Epithelial cell of proximal tubule (primary cell): ENCODE results near the gene PLD4. TPM values are rescaled to one million over a fixed set of nuclear protein-coding genes. Genes with fewer than 3 reads are reported as not detected.
"Not testable (repeated sequence)": the region's sequence is repeated elsewhere in the genome, so short reads cannot be mapped to it uniquely, and the experiment has no call there.

ENCODE experiments used
- DNase-seq: peaks from one replicate; pipeline ENCODE4 v3.0.0-alpha.2; 2011; ENCODE audit warnings: low read depth
- H3K4me3 ChIP-seq: 2 replicates; pipeline ENCODE4 v1.5.1; 2011; ENCODE audit warnings: low read depth, mild to moderate bottlenecking, low read length
- total RNA-seq: library from RNA; depleted of rRNA; stranded (reverse); fragments of >200 nt; gene quantifications from 2 replicates; pipeline ENCODE4 v1.2.3, GENCODE V29; 2015
- TF ChIP-seq, protein P1 (sequence below): conservative IDR thresholded peaks from 2 replicates; pipeline ENCODE4 v1.5.1; 2012; ENCODE audit warnings: low read depth, mild to moderate bottlenecking, low read length

The PLD4 gene
- total RNA-seq, 1 donor from 2014 or later, result not detected

DNA sequence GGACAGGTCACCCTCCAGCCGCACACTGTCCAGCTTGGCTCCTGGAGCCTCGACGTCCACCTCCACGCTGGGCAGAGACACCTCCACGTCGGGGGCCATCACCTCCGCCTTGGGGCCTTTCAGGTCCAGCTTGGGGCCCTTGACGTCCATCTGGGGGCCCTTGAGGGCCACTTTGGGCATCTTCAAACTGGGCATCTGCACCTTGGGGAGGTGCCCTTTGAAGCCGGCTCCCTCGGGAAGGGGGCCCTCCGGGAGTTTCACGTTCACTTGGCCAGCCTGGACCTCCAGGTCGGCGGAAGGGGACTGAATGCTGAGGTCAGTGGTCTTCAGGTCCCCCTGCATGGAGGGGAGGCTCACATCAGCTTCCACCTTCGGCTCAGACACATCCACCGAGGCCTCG is 25.3 kb downstream of the PLD4 start:
- no peak for DNase-seq
- TF ChIP-seq, protein P1, sequence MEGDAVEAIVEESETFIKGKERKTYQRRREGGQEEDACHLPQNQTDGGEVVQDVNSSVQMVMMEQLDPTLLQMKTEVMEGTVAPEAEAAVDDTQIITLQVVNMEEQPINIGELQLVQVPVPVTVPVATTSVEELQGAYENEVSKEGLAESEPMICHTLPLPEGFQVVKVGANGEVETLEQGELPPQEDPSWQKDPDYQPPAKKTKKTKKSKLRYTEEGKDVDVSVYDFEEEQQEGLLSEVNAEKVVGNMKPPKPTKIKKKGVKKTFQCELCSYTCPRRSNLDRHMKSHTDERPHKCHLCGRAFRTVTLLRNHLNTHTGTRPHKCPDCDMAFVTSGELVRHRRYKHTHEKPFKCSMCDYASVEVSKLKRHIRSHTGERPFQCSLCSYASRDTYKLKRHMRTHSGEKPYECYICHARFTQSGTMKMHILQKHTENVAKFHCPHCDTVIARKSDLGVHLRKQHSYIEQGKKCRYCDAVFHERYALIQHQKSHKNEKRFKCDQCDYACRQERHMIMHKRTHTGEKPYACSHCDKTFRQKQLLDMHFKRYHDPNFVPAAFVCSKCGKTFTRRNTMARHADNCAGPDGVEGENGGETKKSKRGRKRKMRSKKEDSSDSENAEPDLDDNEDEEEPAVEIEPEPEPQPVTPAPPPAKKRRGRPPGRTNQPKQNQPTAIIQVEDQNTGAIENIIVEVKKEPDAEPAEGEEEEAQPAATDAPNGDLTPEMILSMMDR, result no peak
- no peak overlapping the region for H3K4me3 ChIP-seq

- H3K4me3 ChIP-seq, DNase-seq: not testable (repeated sequence)
Measured at GRCh38 chr14:104950701-104951100, 26.0 kb downstream of the PLD4 start.

DNA sequence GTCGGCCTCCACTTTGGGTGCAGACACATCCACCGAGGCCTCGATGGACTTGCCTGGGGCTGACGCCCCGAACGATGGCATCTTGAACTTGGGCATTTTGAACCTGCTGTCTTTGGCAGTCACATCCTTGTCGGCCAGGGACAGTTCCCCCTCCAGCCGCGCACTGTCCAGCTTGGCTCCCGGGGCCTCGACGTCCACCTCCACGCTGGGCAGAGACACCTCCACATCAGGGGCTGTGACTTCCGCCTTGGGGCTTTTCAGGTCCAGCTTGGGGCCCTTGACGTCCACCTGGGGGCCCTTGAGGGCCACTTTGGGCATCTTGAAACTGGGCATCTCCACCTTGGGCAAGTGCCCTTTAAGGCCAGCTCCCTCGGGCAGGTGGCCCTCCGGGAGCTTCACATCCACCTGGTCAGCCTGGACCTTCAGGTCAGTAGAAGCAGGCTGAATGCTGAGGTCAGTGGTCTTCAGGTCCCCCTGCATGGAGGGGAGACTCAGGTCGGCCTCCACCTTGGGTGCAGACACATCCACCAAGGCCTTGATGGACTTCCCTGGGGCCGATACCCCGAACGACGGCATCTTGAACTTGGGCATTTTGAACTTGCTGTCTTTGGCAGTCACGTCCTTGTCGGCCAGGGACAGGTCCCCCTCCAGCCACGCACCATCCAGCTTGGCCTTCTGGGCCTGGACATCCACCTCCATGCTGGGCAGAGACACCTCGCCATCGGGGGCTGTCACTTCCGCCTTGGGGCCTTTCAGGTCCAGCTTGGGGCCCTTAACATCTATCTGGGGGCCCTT is 27.4 kb downstream of the PLD4 start:
- H3K4me3 ChIP-seq, DNase-seq: not testable (repeated sequence)

DNA sequence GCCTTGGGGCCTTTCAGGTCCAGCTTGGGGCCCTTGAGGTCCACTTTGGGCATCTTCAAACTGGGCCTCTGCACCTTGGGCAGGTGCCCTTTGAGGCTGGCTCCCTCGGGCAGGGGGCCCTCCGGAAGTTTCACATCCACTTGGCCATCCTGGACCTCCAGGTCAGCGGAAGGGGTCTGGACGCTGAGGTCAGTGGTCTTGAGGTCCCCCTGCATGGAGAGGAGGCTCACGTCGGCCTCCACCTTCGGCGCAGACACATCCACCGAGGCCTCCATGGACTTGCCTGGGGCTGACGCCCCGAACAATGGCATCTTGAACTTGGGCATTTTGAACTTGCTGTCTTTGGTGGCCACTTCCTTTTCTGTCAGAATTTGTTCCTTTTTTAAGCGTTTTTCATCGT is 28.4 kb downstream of the PLD4 start:
- TF ChIP-seq, protein P1, result no peak
- H3K4me3 ChIP-seq, result no peak overlapping the region
- DNase-seq, result no peak

- DNase-seq, result no peak
- TF ChIP-seq, protein P1, result no peak
- H3K4me3 ChIP-seq, result no peak overlapping the region
Measured at GRCh38 chr14:104953896-104954656, 29.4 kb downstream of the PLD4 start.

DNA sequence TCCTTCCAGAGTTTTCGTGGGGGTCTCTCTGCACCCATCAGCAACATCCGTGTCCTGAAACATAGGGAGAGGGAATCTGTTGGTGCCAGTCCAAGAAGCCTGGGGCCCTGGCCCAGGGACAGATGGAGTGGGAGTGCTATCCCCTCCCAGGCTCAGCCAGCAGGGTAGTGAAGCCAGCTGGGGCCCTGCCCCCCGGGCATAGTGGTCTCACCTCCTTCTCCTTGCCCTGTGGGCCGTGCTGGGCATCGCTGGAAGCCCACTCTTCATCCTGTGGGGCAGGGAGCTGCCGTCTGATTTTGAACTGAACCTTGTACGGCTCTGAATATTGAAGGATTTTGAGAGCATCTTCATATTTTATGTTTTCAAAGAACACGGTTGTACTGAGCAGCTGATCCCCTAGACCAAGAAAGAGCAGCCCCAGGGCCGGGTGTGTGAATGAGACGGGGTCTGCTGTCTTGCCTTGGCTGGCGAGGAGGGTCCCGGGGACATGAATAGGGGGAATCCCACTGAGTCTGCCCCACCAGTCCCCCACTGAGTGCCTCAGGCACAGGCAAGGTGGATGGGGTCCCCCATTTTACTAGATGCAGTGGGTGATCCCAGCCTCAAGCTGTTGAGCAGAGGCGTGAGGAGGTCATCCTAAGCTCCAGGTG is 30.2 kb downstream of the PLD4 start:
- DNase-seq, result no peak
- TF ChIP-seq, protein P1, result no peak

GRCh38 chr14:104955396-104955770 is 30.7 kb downstream of the PLD4 start:
- no peak for DNase-seq
- TF ChIP-seq, protein P1, result no peak
- H3K4me3 ChIP-seq, result no peak overlapping the region

More for the DNA sequence above, 30.2 kb downstream of the PLD4 start:
- no peak overlapping the region for H3K4me3 ChIP-seq
